Smooth muscle cell (in vitro differentiated cells): ENCODE measurements around the gene PFKP. TPM values are rescaled to one million over a fixed set of nuclear protein-coding genes. Genes with fewer than 3 reads are reported as not detected.

ENCODE experiments used
- DNase-seq: peaks from one replicate; lab custom pipeline; 2025; ENCODE audit not compliant: unreplicated experiment; lab: John Stamatoyannopoulos, UW
- H2AFZ ChIP-seq: fragments of 200-600 bp; sonication (generic); 2 replicates; pipeline ENCODE4 v1.6.0; 2016; ENCODE audit warnings: antibody characterized with exemption, low read depth, mild to moderate bottlenecking
- H3F3A ChIP-seq: fragments of 200-600 bp; sonication (generic); 2 replicates; pipeline ENCODE4 v1.6.0; 2017; ENCODE audit warnings: antibody characterized with exemption, low read depth
- H3K27ac ChIP-seq: fragments of 200-600 bp; sonication (generic); 2 replicates; pipeline ENCODE4 v1.5.1; 2016; ENCODE audit warnings: low read depth, mild to moderate bottlenecking
- H3K27me3 ChIP-seq: fragments of 200-600 bp; sonication (generic); 2 replicates; pipeline ENCODE4 v1.6.1; 2016; ENCODE audit warnings: low read depth, mild to moderate bottlenecking
- H3K36me3 ChIP-seq: fragments of 200-600 bp; sonication (generic); 2 replicates; pipeline ENCODE4 v1.5.1; 2016; ENCODE audit warnings: low read depth
- H3K4me1 ChIP-seq: fragments of 200-600 bp; sonication (generic); 2 replicates; pipeline ENCODE4 v1.5.1; 2016; ENCODE audit warnings: low read depth
- H3K4me2 ChIP-seq: fragments of 200-600 bp; sonication (generic); 2 replicates; pipeline ENCODE4 v1.6.0; 2016; ENCODE audit warnings: mild to moderate bottlenecking
- H3K4me3 ChIP-seq: fragments of 200-600 bp; sonication (generic); 2 replicates; pipeline ENCODE4 v1.5.1; 2016; ENCODE audit warnings: mild to moderate bottlenecking
- H3K79me2 ChIP-seq: fragments of 200-600 bp; sonication (generic); 2 replicates; pipeline ENCODE4 v1.6.0; 2016; ENCODE audit warnings: low read depth, mild to moderate bottlenecking
- H3K9ac ChIP-seq: fragments of 200-600 bp; sonication (generic); 2 replicates; pipeline ENCODE4 v1.6.0; 2016; ENCODE audit warnings: low read depth
- H3K9me3 ChIP-seq: fragments of 200-600 bp; sonication (generic); replicated peaks from 2 replicates; pipeline ENCODE4 v1.5.1; 2016; ENCODE audit warnings: low read depth
- H4K20me1 ChIP-seq: fragments of 200-600 bp; sonication (generic); 2 replicates; pipeline ENCODE4 v1.6.0; 2016; ENCODE audit warnings: low read depth
- CTCF ChIP-seq: fragments of 200-600 bp; sonication (generic); IDR thresholded peaks from 2 replicates; pipeline ENCODE4 v1.5.1; 2017; ENCODE audit warnings: borderline replicate concordance, mild to moderate bottlenecking, antibody characterized with exemption; ENCODE audit not compliant: insufficient read depth, poor library complexity, severe bottlenecking
- WGBS: methylation state at CpG from one replicate; pipeline ENCODE4 v1.1.7; 2016; ENCODE audit warnings: low lambda C conversion rate; 5-methylcytosine and 5-hydroxymethylcytosine counted together
- polyA plus RNA-seq: library from polyadenylated mRNA; unstranded; fragments of >200 nt; fragmentation: Nextera tagmentation; extraction: Ambion mirVana; gene quantifications from 2 replicates; pipeline ENCODE4 v1.2.1, GENCODE V29; 2016
- total RNA-seq: library from RNA; depleted of rRNA; stranded (reverse); fragments of >200 nt; gene quantifications from 2 replicates; pipeline ENCODE4 v1.2.3, GENCODE V29; 2014

PFKP gene
- total and polyA plus RNA-seq, 2 experiments from 2014 or later: 178 to 203 TPM

- Histone ChIP-seq H3K4me1 (no peaks in the 10 kb centered on the region), H3K27me3 (no peaks in the 10 kb centered on the region), H3K27ac (no peak overlapping the region), H4K20me1 (peaks cover 9% of the 10 kb centered on the region), H3K79me2 (no peaks in the 10 kb centered on the region), H3K9ac (no peak overlapping the region), H3K9me3 (no peaks in the 10 kb centered on the region), H3K36me3 (peaks cover 4% of the 10 kb centered on the region), H2AFZ (no peak overlapping the region), H3F3A (no peaks in the 10 kb centered on the region), H3K4me3 (no peak overlapping the region), H3K4me2 (no peak overlapping the region)
- no peak for TF ChIP-seq CTCF
- no peak for DNase-seq
- WGBS: over 99% methylated on average over 19 of the region's 19 CpGs
Observed at GRCh38 chr10:3113343-3113720, 46.0 kb downstream of the PFKP start.

- Histone ChIP-seq H3K79me2 (no peaks in the 10 kb centered on the region), H3K9ac (no peak overlapping the region), H3K27ac (no peak overlapping the region), H3K9me3 (no peaks in the 10 kb centered on the region), H2AFZ (no peak overlapping the region), H3K36me3 (peaks cover 4% of the 10 kb centered on the region), H3K4me3 (no peak overlapping the region), H3K27me3 (no peaks in the 10 kb centered on the region), H3K4me1 (no peaks in the 10 kb centered on the region), H3K4me2 (no peak overlapping the region), H3F3A (no peaks in the 10 kb centered on the region), H4K20me1 (peaks cover 6% of the 10 kb centered on the region)
- DNase-seq: no peak
- TF ChIP-seq CTCF: no peak
- 97% methylated on average over 8 of the region's 8 CpGs for WGBS
Observed at GRCh38 chr10:3115685-3116084, 48.3 kb downstream of the PFKP start.

DNA sequence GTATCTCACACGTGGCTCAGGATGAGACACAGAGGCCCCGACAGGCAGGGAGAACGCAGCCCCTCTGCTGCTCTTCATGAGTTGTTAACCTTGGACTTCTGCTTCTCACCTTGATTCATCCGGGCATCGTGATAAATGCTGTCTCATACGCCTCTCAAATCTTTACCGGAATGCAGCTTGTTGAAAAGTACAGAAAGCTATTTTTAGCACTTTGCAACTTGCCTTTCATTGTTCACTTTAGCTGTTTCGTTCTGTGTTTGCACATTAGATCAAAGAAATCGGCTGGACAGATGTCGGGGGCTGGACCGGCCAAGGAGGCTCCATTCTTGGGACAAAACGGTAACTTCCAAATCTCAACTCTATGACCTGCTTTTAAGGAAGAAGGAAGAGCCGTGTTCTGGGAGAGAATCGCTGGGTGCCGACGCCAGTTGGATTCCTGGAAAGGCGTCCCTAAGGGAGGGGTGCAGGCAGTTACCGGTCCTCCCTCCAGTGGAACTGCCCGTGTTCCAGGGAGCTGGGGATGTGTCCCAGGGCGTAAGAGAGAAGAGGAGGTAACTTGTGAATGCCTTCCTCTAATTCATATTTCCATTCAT, 49.3 kb downstream of the PFKP start:
- no peak overlapping the region for H3K9ac ChIP-seq
- no peaks in the 10 kb centered on the region for H3K79me2 ChIP-seq
- no peak overlapping the region for H3K27ac ChIP-seq
- peaks cover 4% of the 10 kb centered on the region for H3K36me3 ChIP-seq
- no peak overlapping the region for H3K4me2 ChIP-seq
- H3K4me3 ChIP-seq: no peak overlapping the region
- no peaks in the 10 kb centered on the region for H3K27me3 ChIP-seq
- no peaks in the 10 kb centered on the region for H3K9me3 ChIP-seq
- DNase-seq: no peak
- TF ChIP-seq CTCF: no peak
- 89% methylated on average over 20 of the region's 20 CpGs for WGBS
- H3K4me1 ChIP-seq: no peaks in the 10 kb centered on the region
- no peak overlapping the region for H2AFZ ChIP-seq
- H4K20me1 ChIP-seq: no peaks in the 10 kb centered on the region
- no peaks in the 10 kb centered on the region for H3F3A ChIP-seq

- Histone ChIP-seq H3K4me3 (no peak overlapping the region), H3K79me2 (no peaks in the 10 kb centered on the region), H3K4me2 (no peak overlapping the region), H3K9me3 (no peaks in the 10 kb centered on the region), H3K27ac (no peak overlapping the region), H3K36me3 (peaks cover 4% of the 10 kb centered on the region), H2AFZ (no peak overlapping the region), H3K9ac (no peak overlapping the region), H3K4me1 (no peaks in the 10 kb centered on the region), H3F3A (no peaks in the 10 kb centered on the region), H3K27me3 (no peaks in the 10 kb centered on the region), H4K20me1 (no peaks in the 10 kb centered on the region)
- no peak for TF ChIP-seq CTCF
- WGBS: over 99% methylated on average over 12 of the region's 12 CpGs
- DNase-seq: no peak
Observed at GRCh38 chr10:3117486-3117885, 50.1 kb downstream of the PFKP start.
